Stimulated activated naive B cell treated with anti-CD40 and anti-IgM and Interleukin-4, amounts not matched to agents 10 μg/mL and 1 μg/mL and 100 μg/mL, for 72 hours (primary cell): ENCODE results near the gene SMAD3.

Experiments used
- ATAC-seq, 2 donors: fragments of 150-1000 bp; cut with Tn5 transposase; replicated peaks; 2 replicates each; pipeline ENCODE4 v1.10.0; 2021; ENCODE audit warnings: moderate library complexity in 1 of 2
- DNase-seq: peaks from one replicate; pipeline ENCODE4 v3.0.0; 2021
- H3K27ac Mint-ChIP-seq: one replicate; pipeline ENCODE4 v1.8.0; 2022; ENCODE audit warnings: mild to moderate bottlenecking, mixed read lengths
- H3K27me3 Mint-ChIP-seq, 2 donors: one replicate each; pipeline ENCODE4 v1.8.0; 2022; ENCODE audit warnings: mixed read lengths in 2 of 2
- H3K36me3 Mint-ChIP-seq, 2 donors: one replicate each; pipeline ENCODE4 v1.8.0; 2022; ENCODE audit warnings: mixed read lengths in 2 of 2, mild to moderate bottlenecking in 1 of 2
- H3K4me1 Mint-ChIP-seq, 2 donors: one replicate each; pipeline ENCODE4 v1.8.0; 2022; ENCODE audit warnings: mixed read lengths in 2 of 2, mild to moderate bottlenecking in 1 of 2
- H3K4me3 Mint-ChIP-seq, 2 donors: one replicate each; pipeline ENCODE4 v1.8.0; 2022; ENCODE audit warnings: mild to moderate bottlenecking in 2 of 2, mixed read lengths in 2 of 2, moderate library complexity in 1 of 2
- H3K9me3 Mint-ChIP-seq, 2 donors: one replicate each; pipeline ENCODE4 v1.8.0; 2022; ENCODE audit warnings: mixed read lengths in 2 of 2, mild to moderate bottlenecking in 1 of 2

The SMAD3 gene

DNA sequence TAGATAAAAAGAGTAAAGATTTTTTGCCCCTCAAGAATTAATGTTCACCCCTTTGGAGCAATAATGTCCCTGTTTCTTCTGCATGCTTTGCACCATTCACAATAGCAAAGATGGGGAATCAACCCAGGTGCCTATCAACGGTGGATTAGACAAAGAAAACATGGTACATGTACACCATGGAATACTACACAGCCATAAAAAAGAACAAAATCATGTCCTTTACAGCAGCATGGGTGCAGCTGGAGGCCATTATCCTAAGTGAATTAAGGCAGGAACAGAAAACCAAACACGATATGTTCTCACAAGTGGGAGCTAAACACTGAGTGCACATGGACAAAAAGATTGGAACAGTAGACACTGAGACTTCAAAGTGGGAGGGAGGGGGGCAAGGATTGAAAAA, 153.9 kb downstream of the SMAD3 start:
- Mint-ChIP-seq H3K4me1 (no peaks in the 10 kb centered on the region), H3K4me3 (no peak overlapping the region), H3K36me3 (peaks cover 17 to 34% of the 10 kb centered on the region in 2 donors), H3K27ac (no peak overlapping the region), H3K9me3 (no peaks in the 10 kb centered on the region), H3K27me3 (no peaks in the 10 kb centered on the region)
- DNase-seq, result no peak
- ATAC-seq, result no peak

- ATAC-seq, result no peak
- peaks cover 7 to 9% of the 10 kb centered on the region in 2 donors for H3K4me1 Mint-ChIP-seq
- peaks cover 21% of the 10 kb centered on the region in 2 donors for H3K36me3 Mint-ChIP-seq
- H3K9me3 Mint-ChIP-seq, result no peaks in the 10 kb centered on the region
- H3K27ac Mint-ChIP-seq, result no peak overlapping the region
- DNase-seq, result no peak
- H3K4me3 Mint-ChIP-seq, result no peak overlapping the region
- H3K27me3 Mint-ChIP-seq, result no peaks in the 10 kb centered on the region
Observed at GRCh38 chr15:67224889-67225288, 159.5 kb downstream of the SMAD3 start.

DNA sequence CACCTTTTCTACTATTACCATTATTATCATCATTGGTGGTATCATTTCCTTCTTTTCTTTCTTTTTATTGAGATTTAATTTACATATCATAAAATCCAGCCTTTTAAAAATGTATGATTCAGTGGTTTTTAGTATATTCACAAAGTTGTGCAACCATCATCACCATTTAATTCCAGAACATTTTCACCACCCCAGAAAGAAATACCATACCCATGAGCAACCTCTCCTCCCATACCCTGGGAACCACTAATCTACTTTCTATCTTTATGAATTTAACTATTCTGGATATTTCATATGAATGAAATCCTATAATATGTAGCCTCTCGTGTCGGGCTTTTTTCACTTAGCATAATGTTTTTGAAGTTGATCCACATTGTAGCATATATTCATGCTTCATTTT, 159.9 kb downstream of the SMAD3 start:
- ATAC-seq (no peak), DNase-seq (no peak)
- Mint-ChIP-seq H3K4me3 (no peak overlapping the region), H3K27ac (no peak overlapping the region), H3K36me3 (peaks cover 24 to 25% of the 10 kb centered on the region in 2 donors), H3K9me3 (no peaks in the 10 kb centered on the region), H3K4me1 (peaks cover 7 to 9% of the 10 kb centered on the region in 2 donors), H3K27me3 (no peaks in the 10 kb centered on the region)

DNA sequence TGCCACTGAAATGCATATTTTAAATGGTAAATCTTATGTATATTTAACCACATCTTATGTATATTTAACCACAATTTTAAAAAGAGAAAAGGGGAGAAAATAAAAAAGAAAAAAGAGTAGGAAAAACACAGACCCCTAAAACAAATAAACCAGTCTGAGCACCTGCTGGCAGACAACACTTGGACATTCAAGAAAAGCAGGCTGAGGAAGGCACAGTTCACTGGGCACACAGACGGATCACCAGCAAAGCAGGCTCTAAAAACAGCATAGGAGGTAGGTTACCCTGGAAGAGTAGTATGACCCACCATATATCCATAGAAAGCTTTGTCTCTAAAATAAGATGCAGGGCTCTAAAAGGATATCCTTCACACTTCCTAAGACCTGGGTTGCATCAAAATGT, 162.0 kb downstream of the SMAD3 start:
- Mint-ChIP-seq H3K4me3 (no peak overlapping the region), H3K27ac (no peak overlapping the region), H3K36me3 (peaks cover 34 to 38% of the 10 kb centered on the region in 2 donors), H3K27me3 (no peaks in the 10 kb centered on the region), H3K9me3 (no peaks in the 10 kb centered on the region), H3K4me1 (peaks cover 7 to 9% of the 10 kb centered on the region in 2 donors)
- DNase-seq, result no peak
- ATAC-seq, result no peak

DNA sequence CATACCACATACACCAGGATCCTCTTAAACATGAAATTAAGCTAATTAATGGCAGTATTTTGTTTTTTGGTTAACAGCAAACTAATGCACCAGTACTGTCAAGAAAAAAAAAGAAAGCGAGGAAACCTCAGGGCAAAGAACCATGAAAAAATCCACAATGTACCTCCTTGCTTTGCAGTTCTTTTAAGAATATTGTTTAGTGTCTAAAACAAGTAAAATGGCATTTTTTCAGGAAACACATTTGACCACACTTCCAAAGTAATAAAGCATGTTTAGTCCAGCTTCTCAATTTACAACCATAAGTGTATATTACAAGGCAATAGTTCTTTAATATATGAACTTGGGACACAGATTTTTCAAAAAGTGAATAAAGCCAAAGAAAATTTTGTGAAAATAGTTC, 162.4 kb downstream of the SMAD3 start:
- DNase-seq, result no peak
- Mint-ChIP-seq H3K4me3 (no peak overlapping the region), H3K27ac (no peak overlapping the region), H3K36me3 (peaks cover 38 to 42% of the 10 kb centered on the region in 2 donors), H3K4me1 (peaks cover 8 to 9% of the 10 kb centered on the region in 2 donors), H3K9me3 (no peaks in the 10 kb centered on the region), H3K27me3 (no peaks in the 10 kb centered on the region)
- ATAC-seq, result no peak

- Mint-ChIP-seq H3K9me3 (no peaks in the 10 kb centered on the region), H3K27me3 (no peaks in the 10 kb centered on the region), H3K27ac (no peak overlapping the region), H3K4me1 (peaks cover 8 to 9% of the 10 kb centered on the region in 2 donors), H3K36me3 (peaks cover 43 to 46% of the 10 kb centered on the region in 2 donors), H3K4me3 (no peak overlapping the region)
- no peak for ATAC-seq
- DNase-seq, result no peak
Observed at GRCh38 chr15:67228286-67228685, 162.9 kb downstream of the SMAD3 start.

DNA sequence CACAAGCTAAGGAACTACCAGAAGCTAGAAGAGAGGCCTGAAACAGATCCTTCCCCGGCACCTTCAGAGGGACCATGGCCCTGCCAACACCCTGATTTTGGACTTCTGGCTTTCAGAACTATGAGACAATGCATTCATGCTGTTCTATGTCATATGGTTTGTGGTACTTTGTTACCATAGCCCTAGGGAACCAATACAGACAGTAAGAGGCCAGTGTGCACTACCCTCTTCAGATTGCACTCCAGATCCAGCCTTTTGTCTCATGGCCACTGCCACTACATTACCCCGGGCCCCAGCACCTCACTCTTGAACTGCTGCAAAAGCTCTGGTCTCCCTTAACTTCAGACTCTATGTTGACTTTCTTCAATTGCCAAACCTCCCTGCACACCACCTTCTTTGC, 165.1 kb downstream of the SMAD3 start:
- Mint-ChIP-seq H3K27me3 (no peaks in the 10 kb centered on the region), H3K27ac (no peak overlapping the region), H3K36me3 (peaks cover 54 to 58% of the 10 kb centered on the region in 2 donors), H3K4me1 (peaks cover 8 to 9% of the 10 kb centered on the region in 2 donors), H3K9me3 (no peaks in the 10 kb centered on the region), H3K4me3 (no peak overlapping the region)
- no peak for DNase-seq
- no peak for ATAC-seq

DNA sequence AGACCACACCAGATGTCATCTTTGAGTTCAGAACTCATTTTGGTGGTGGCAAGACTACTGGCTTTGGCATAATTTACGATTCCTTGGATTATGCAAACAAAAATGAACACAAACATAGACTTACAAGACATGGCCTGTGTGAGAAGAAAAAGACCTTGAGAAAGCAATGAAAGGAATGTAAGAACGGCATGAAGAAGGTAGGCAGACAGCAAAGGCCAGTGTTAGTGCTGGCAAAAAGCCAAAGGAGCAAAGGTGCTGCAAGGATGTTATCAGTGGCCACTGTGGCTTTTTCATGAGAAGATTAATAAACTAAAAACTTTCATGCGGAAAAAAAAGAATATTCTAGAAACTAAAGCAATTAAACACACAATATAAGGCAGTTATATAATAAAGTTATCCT, 167.2 kb downstream of the SMAD3 start:
- Mint-ChIP-seq H3K27me3 (no peaks in the 10 kb centered on the region), H3K36me3 (peaks cover 48 to 65% of the 10 kb centered on the region in 2 donors), H3K9me3 (no peaks in the 10 kb centered on the region), H3K4me3 (no peak overlapping the region), H3K27ac (no peak overlapping the region), H3K4me1 (peaks cover 8 to 9% of the 10 kb centered on the region in 2 donors)
- no peak for DNase-seq
- no peak for ATAC-seq

DNA sequence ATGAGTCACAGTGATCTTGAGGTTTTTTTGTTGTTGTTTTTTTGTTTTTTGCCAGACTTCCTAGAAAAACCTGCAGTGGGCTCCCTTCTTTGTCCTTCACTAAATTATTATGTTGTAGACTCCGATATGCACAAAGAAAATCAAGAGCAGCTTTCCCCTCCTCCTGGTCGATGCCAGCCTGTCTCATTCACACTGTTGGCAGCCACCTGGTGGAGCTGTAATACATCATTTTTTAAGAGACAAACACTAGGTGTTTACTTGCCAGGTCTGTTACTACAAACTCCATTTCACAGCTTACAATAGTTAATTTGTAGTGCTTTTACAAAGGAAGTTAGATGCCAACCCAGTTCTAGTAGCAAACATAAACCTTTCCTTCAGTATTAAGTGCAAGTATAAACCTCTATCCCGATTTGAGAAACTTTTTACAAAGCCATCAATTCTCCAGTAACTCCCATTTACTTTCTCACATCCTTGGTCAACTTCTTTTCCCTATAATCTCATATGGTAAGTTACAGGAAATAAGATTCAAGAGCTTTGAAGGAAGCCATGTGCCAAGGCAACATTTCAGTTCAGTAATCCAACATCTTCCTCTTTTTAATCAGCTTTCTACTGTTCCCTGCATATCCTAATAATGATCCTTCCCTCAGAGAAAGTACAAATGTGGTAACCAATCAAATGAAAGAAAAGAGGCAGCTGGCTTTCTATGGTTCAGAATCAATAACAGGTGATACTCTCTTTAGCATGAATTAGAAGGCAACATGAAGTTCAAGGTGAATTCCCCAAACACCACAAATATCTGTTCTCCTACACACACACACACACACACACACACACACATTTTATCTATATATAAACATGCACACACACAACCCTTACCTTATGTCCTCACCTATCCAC, 175.1 kb downstream of the SMAD3 start:
- Mint-ChIP-seq H3K4me3 (peak overlapping the region; percentile 49 to 55), H3K27me3 (no peaks in the 10 kb centered on the region), H3K9me3 (no peaks in the 10 kb centered on the region), H3K27ac (peak overlapping the region; percentile 42), H3K4me1 (peaks cover 27 to 35% of the 10 kb centered on the region in 2 donors), H3K36me3 (peaks cover 4 to 26% of the 10 kb centered on the region in 2 donors)
- DNase-seq (no peak), ATAC-seq (peak; percentile 54 to 60)

DNA sequence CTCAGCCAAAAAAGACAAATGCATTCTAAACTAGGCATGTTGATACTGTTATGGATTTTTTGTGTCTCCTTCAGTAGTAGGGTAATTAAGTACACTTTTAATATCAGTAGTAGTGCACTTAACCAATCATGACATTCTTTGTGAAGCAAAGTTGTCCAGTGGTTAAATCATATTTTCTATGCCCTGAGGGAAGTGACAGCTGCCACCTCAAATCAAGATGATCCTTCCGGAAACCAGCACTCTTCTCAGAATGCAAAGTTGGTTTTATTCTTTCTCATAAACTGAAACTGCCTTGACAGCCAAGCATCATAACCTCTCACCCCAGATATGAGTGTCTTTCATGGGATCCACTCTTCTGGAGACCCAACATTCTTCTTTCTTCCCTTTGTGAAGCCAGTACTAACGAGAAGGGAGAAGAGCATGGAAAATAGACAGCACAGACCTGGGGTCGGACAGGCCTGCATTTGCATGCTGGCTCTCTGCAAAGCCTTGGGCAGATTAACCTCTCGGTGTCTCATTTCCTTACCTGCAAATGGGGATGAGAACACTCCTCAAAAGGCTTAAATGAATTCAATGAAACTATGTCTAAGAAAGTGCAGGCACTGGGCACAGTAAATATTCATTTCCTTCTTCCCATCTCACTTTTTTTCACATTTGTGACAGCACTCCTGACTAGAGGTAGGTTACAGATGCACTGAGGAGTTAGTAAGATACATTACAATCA, 175.9 kb downstream of the SMAD3 start:
- H3K4me3 Mint-ChIP-seq, result peak overlapping the region; percentile 45 to 49
- H3K36me3 Mint-ChIP-seq, result peaks cover 9 to 26% of the 10 kb centered on the region in 2 donors
- H3K9me3 Mint-ChIP-seq, result no peaks in the 10 kb centered on the region
- ATAC-seq (peak; percentile 82 to 85), DNase-seq (peak; percentile 21)
- no peaks in the 10 kb centered on the region for H3K27me3 Mint-ChIP-seq
- H3K4me1 Mint-ChIP-seq, result peaks cover 27 to 42% of the 10 kb centered on the region in 2 donors
- H3K27ac Mint-ChIP-seq, result peak overlapping the region; percentile 42

GRCh38 chr15:67242708-67243111, 177.3 kb downstream of the SMAD3 start:
- Mint-ChIP-seq H3K27ac (no peak overlapping the region), H3K36me3 (peaks cover 16 to 37% of the 10 kb centered on the region in 2 donors), H3K27me3 (no peaks in the 10 kb centered on the region), H3K4me3 (peak overlapping the region in 1 of 2 donors; percentile 33), H3K9me3 (peaks cover 1 to 4% of the 10 kb centered on the region in 2 donors), H3K4me1 (peaks cover 28 to 42% of the 10 kb centered on the region in 2 donors)
- no peak for DNase-seq
- peak in 1 of 2 donors; percentile 43 for ATAC-seq
